Activated T-cell treated with anti-CD3 and anti-CD28 coated beads for 48 hours (primary cell): ENCODE measurements around the gene TDRD10.
"Not testable (repeated sequence)": the region's sequence is repeated elsewhere in the genome, so short reads cannot be mapped to it uniquely, and the experiment has no call there.

Experiments used
- DNase-seq: peaks from one replicate; pipeline ENCODE4 v3.0.0-alpha.2; 2020; ENCODE audit warnings: low read depth

The TDRD10 gene

GRCh38 chr1:154514066-154514553 is 12.1 kb downstream of the TDRD10 start:
- DNase-seq, result no peak

DNA sequence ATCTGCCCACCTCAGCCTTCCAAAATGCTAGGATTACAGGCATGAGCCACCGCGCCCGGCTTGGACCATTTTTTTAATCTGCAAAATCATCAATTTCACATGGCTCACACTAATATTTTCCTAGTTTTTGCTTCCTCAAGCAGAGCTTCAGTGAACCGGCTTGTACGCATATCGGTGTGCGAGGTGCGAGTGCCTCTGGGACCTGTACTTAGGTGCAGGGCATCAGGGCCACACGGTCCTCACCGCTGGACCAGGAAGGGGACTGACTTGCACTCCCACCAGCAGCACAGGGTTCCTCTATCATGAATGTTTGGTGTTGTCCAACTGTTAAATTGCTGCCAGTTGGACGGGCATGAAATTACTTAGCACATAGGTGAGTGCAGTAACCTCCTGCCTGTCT is 15.6 kb downstream of the TDRD10 start:
- DNase-seq, result no peak

- DNase-seq, result no peak
Observed at GRCh38 chr1:154519591-154519991, 17.6 kb downstream of the TDRD10 start.

DNA sequence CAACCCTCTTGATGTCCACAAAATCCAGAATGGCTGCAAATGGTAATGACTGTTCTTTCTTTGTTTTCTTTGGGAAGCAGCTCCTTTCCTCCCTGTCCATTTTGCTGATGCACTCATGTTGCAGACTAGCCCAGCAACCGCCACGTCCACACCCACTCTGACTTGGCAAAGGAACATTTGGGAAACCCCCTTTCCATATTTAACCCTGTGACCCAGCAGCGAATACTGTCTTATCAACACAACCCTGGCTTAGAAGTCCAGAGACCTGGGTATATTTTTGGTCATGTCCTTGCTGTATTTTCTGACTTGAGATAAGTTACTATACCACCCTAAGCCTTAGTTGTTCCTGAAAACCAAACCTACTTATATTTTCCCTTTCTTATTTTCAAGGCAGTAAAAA is 18.3 kb downstream of the TDRD10 start:
- DNase-seq, result no peak

DNA sequence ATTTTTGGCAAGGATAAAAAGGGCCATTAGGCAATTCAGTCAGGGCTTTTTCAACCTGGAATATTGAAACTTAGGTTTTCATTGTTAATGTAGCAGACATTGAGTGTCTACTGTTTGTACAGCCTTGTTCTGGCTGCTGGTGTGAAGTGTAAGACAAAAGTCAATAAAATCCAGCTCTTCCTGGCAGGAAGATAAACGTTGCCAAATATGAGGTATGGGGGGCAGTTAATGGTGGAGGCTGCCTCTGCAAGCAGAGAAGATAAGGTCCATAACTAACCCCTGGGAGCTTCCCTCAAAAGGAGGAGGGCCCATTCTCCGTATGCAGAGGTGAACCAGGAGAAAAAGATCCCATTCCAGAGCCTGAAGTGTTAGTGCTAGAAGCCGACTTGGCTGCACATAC is 19.7 kb downstream of the TDRD10 start:
- DNase-seq, result no peak

- DNase-seq, result no peak
Observed at GRCh38 chr1:154524881-154525280, 22.9 kb downstream of the TDRD10 start.

DNA sequence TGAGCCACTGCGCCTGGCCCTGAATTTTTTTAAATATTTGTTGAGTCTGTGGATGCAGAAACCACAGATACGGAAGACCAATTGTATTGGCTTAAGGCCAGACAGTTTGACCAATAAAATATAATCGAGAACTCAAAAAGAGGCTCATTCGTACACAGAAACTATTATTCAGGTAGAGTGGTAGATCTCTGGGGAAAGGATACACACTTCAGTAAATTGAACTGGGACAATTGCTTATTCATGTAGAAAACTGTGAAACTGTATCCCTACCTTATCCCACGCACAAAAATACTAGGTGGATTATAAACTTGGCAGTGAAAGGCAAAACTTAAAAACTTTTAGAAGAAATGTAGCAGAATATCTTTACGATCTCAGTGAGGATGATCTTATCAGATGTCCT is 25.2 kb downstream of the TDRD10 start:
- no peak for DNase-seq

- no peak for DNase-seq
Observed at GRCh38 chr1:154529308-154529707, 27.3 kb downstream of the TDRD10 start.

- not testable (repeated sequence) for DNase-seq
Observed at GRCh38 chr1:154531950-154532349, 29.9 kb downstream of the TDRD10 start.

GRCh38 chr1:154533952-154534844 is 32.2 kb downstream of the TDRD10 start:
- no peak for DNase-seq

DNA sequence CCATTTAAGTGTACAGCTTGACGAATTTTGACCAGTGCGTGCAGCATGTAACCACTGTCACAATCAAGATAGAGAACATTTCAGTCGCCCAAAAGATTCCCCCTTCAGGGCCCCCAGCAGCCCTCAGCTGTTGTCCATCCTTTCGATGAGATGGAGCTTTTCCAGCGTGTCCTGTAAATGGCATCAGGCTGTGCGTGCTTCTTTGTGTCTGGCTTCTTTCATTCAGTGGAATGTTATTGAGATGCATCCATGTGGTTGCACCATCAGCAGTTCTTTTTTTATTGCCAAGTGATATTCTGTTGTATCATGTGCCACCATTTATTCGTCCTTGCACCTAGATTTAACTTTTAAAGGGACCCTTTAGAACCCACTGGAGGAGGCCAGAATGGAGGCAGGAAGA is 34.6 kb downstream of the TDRD10 start:
- no peak for DNase-seq

DNA sequence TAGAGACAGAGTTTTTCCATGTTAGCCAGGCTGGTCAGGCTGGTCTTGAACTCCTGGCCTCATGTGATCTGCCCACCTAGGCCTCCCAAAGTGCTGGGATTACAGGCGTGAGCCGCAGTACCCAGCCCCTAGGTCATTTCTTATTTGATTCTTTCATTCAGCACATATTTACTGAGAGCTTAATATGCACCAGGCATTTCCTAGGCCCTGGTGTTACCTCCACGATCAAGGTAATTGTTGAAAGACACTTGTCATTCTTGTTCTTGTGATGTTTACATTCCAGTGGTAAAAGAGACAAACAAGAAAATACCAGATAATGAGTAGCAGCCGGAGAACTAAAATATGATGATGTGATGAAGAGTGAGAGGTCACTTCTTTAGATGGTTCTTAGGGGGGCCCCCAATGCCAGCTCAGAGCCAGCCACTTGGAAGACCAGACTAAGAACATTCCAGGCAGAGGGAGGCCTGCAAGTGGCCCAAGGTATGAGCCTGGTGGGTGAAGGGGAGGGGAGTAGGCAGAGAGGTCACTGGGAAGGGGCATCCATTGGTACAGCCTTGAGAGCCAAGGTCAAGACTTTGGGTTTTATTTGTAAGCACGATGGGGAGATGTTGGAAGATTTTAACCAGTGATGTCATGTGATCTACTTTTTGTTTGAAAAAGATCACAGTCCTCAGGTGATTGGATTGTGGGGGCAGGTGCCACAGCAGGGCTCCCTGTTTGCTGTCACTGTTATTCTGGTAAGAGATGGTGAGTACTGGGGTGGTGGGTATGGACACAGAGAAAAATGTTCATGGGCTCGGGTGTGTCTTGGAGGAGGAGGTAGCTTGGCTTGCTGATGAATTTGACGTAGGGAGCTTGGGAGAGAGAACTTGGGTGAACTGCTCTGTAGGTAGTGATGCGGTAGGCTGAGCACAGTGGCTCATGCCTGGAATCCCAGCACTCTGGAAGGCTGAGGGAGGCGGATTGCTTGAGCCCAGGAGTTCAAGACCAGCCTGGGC is 37.8 kb downstream of the TDRD10 start:
- no peak for DNase-seq

GRCh38 chr1:154541231-154541630 is 39.2 kb downstream of the TDRD10 start:
- DNase-seq, result no peak

DNA sequence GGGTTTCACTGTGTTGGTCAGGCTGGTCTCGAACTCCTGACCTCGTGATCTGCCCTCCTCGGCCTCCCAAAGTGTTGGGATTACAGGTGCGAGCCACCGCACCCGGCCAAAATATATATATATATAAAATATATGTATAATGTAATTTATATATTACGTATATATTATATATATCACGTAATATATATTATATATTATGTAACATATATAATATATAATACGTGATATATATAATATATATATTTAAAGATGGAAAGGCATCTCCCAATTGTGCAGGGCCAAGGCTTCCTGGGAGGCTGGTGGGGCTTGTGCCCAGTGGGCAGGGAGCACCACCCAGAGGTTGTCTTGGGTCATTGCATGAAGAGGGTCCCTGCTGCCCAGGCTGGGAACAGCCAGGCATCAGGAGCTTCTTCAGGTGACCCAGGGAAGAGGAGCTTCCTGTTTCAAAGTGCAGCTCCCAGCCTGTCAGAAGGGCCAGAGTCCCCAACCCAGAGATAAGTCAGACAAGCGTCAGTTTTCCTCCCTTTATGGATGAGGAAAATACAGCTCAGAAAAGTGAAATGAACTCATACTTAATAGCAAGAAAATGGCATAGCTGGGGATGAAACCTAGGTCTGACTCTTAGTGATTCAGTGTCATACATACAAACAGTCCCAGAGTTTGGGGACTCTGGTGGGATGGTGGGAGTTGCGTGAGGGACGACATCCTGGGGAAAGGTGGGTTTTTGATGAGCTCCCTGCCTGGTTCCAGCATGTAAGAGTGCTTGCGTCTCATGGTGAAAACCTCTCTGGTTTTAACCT is 44.4 kb downstream of the TDRD10 start:
- peak; percentile 63 for DNase-seq

DNA sequence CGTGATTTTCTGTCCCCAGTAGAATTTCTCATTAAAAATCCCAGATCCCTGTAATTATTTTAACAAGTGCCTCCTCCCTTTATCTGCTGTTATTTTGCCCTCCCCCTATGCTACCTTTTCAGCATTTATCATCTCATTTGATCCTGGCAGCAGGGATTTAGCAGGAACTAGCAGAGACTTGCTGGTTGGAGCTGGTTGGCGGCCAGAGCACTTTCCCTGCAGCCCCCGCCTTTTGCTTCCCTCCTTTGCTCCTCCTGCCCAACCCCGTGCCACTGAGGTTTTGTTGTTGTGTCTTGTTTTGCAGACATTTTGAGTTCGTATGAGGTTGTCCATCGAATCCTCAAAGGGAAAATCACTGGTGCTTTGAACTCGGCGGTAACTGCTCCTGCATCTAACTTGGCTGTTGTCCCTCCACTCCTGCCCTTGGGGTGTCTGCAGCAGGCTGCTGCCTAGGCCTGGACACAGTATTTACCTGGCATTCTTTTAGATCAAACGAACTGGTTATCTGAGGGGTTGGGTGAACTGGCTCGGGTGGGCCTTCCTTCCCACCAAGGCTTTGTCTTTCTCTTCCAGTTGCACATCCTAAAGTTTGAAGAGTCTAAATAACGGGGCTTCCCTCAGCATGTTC is 45.2 kb downstream of the TDRD10 start:
- DNase-seq, result no peak

DNA sequence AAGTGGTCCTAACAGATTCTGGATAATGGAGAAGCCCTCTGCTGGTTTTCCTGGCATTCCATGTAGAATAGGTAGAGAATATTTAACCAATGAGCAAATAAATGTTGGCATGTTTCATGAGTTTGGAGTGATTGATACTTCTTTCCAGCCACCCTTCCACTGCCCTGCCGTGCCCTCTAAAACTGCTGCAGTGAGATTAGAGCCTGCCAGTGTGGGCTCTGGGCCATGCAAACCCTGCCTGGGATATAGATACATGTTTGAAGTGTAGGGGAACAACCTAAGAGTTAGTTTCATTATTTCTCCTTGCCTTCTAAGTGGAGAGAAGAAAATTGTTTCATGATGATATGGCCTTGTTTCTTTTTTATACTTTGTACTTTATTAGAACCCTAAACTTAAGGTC is 46.0 kb downstream of the TDRD10 start:
- DNase-seq, result no peak

DNA sequence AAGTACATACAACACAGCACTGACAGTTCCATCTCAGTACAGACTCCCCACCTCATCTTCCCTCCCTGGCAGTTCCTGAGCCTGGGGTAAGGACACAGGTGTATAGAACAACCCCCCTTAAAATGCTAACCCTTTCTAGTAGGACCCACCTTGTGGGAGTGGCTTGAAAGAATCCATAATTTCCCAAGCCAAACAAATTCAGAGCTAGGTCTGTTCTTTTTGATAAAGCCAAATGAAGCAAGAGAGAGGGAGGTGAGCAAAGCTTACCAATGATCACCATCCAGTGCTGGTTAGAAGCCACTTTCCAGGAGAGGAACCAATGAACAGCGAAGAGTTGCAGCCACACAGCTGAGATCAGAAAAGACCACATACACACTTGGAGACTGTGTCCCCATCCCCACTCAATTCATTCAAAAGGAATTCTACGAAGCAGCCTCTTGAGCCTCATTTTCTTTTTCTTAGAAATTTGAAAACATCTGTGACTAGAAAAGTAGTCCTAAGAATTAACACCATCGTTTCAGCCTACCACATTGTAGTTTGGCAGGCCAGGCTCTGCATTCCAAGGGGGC is 47.3 kb downstream of the TDRD10 start:
- DNase-seq, result no peak

DNA sequence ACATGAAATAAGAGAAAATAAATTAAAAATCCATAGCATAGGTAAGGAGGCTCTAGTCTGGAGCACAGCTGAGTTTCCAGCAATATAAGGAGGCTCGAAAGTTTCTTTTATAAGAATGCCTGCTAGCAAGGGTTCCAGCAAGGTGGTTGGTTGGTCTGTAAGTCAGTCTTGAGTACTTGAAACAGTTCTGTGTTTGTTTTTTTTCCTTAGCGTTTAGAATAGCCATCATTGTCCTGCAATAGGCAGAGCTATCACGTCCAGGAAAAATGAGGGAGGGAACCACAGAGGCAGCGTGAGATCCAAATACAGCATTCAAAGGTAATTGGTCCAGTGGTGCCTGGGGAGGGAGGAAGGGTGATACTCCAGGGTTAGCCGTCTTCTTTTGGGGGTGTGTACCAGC is 48.1 kb downstream of the TDRD10 start:
- DNase-seq, result no peak

GRCh38 chr1:154550657-154551056 is 48.6 kb downstream of the TDRD10 start:
- no peak for DNase-seq

DNA sequence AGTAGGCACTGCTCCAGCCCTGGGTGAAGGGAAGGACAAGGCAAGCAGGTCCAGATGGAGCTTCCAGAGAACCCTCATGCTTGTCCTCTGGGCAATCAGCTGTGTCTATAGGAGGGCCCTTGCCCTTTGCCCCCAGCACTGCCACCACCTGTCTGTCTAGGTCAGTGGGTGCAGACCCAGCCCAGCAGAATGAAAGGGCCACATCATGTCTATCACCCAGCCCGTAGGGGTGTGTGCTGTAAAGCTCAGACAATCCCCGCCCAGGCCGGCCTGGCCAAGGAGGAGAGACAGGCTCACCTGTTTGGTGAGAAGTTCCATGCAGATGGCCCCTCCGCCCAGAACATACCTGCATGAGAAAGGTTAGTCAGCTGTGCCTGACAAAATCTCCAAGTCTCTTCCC is 49.5 kb downstream of the TDRD10 start:
- DNase-seq, result no peak

- DNase-seq, result no peak
Observed at GRCh38 chr1:154552036-154552435, 50.0 kb downstream of the TDRD10 start.
